ENCODE measurements around the gene EMC8.

- TF ChIP-seq RXRA (IDR thresholded peaks at IDR 0.05; ENCODE audit: borderline replicate concordance, low read depth) (no peak), YY1 (IDR thresholded peaks at IDR 0.05; ENCODE audit: low read depth) (no peak), PBX3 (IDR thresholded peaks at IDR 0.05) (no peak), JUND (IDR thresholded peaks at IDR 0.05) (no peak), CTCF (IDR thresholded peaks at IDR 0.05) (no peak), RCOR1 (IDR thresholded peaks at IDR 0.05; ENCODE audit: low read length) (no peak), MAX (IDR thresholded peaks at IDR 0.05; ENCODE audit: low read depth) (no peak), ELF1 (IDR thresholded peaks at IDR 0.05) (no peak), EP300 (IDR thresholded peaks at IDR 0.05; ENCODE audit: borderline replicate concordance in 1 of 2, low read depth in 1 of 2, low read length in 1 of 2) (no peak), USF1 (IDR thresholded peaks at IDR 0.05; ENCODE audit: borderline replicate concordance, low read depth) (no peak), ZBTB33 (IDR thresholded peaks at IDR 0.05; ENCODE audit: borderline replicate concordance, low read depth) (no peak), USF2 (IDR thresholded peaks at IDR 0.05; ENCODE audit: borderline replicate concordance, low read depth, low read length) (no peak), RAD21 (IDR thresholded peaks at IDR 0.05; ENCODE audit: low read length) (no peak), POLR2AphosphoS5 (IDR thresholded peaks at IDR 0.05; ENCODE audit: low read depth, low read length) (no peak)
Measured at GRCh38 chr16:85755929-85756768, 43.2 kb downstream of the EMC8 start.
